ENCODE results near the gene CALM3. TPM values are rescaled to one million over a fixed set of nuclear protein-coding genes. Genes with fewer than 3 reads are reported as not detected.

The CALM3 gene
- total and polyA plus RNA-seq, 2 of the 4 experiments (the other 2 are of a cell fraction): 91.6 to 501 TPM

Other genes with a start within 250 kb of the CALM3 start
- gene CCDC8, start 187.8 kb upstream of the CALM3 start, total RNA-seq (2012; rRNA removed): 10.2 and 10.3 TPM in 2 replicates
- 8.9 and 9.3 TPM in 2 replicates for gene CCDC8, start 187.8 kb upstream of the CALM3 start, polyA plus RNA-seq (2012; rRNA removed)
- under 0.01 and 0.18 TPM in 2 replicates for gene PNMA8C, start 172.4 kb upstream of the CALM3 start, total RNA-seq (2012; rRNA removed)
- gene PNMA8C, start 172.4 kb upstream of the CALM3 start, polyA plus RNA-seq (2012; rRNA removed): 0.09 TPM in 1 of 2 replicates, not detected in the other
- 0.83 and 0.90 TPM in 2 replicates for gene PNMA8A, start 129.8 kb upstream of the CALM3 start, total RNA-seq (2012; rRNA removed)
- gene PNMA8A, start 129.8 kb upstream of the CALM3 start, polyA plus RNA-seq (2012; rRNA removed): 0.73 and 0.77 TPM in 2 replicates
- gene PNMA8B, start 105.5 kb upstream of the CALM3 start, total RNA-seq (2012; rRNA removed): under 0.01 and 0.18 TPM in 2 replicates
- 0.11 and 0.12 TPM in 2 replicates for gene PNMA8B, start 105.5 kb upstream of the CALM3 start, polyA plus RNA-seq (2012; rRNA removed)
- gene PTGIR, start 23.8 kb downstream of the CALM3 start, total RNA-seq (2012; rRNA removed): 0.54 and 0.56 TPM in 2 replicates
- 4.9 and 5.3 TPM in 2 replicates for gene PTGIR, start 23.8 kb downstream of the CALM3 start, polyA plus RNA-seq (2012; rRNA removed)
- not detected in 2 replicates for gene GNG8, start 34.9 kb downstream of the CALM3 start, total RNA-seq (2012; rRNA removed)
- gene GNG8, start 34.9 kb downstream of the CALM3 start, polyA plus RNA-seq (2012; rRNA removed): not detected in 2 replicates
- gene DACT3, start 59.9 kb downstream of the CALM3 start, total RNA-seq (2012; rRNA removed): 1.6 and 1.9 TPM in 2 replicates
- 4.9 and 5.7 TPM in 2 replicates for gene DACT3, start 59.9 kb downstream of the CALM3 start, polyA plus RNA-seq (2012; rRNA removed)
- gene PRKD2, start 115.8 kb downstream of the CALM3 start, total RNA-seq (2012; rRNA removed): 9.9 and 10.0 TPM in 2 replicates
- gene PRKD2, start 115.8 kb downstream of the CALM3 start, polyA plus RNA-seq (2012; rRNA removed): 18.8 and 19.6 TPM in 2 replicates
- gene FKRP, start 144.7 kb downstream of the CALM3 start, total RNA-seq (2012; rRNA removed): 5.8 and 6.1 TPM in 2 replicates
- gene FKRP, start 144.7 kb downstream of the CALM3 start, polyA plus RNA-seq (2012; rRNA removed): 25.3 and 28.5 TPM in 2 replicates
- gene STRN4, start 145.1 kb downstream of the CALM3 start, total RNA-seq (2012; rRNA removed): 36.7 and 37.8 TPM in 2 replicates
- 112 and 127 TPM in 2 replicates for gene STRN4, start 145.1 kb downstream of the CALM3 start, polyA plus RNA-seq (2012; rRNA removed)
- 105 and 142 TPM in 2 replicates for gene SLC1A5, start 187.3 kb downstream of the CALM3 start, total RNA-seq (2012; rRNA removed)
- gene SLC1A5, start 187.3 kb downstream of the CALM3 start, polyA plus RNA-seq (2012; rRNA removed): 155 and 171 TPM in 2 replicates
- gene AP2S1, start 249.5 kb downstream of the CALM3 start, total RNA-seq (2012; rRNA removed): 134 and 144 TPM in 2 replicates
- 274 and 374 TPM in 2 replicates for gene AP2S1, start 249.5 kb downstream of the CALM3 start, polyA plus RNA-seq (2012; rRNA removed)

Measured in IMR-90 (cell line).